HG03139 (cell line): Measurements from ENCODE around the gene PLEKHA7.
"Not testable (repeated sequence)": the region's sequence is repeated elsewhere in the genome, so short reads cannot be mapped to it uniquely, and the experiment has no call there.

Experiments
- ATAC-seq: cut with Tn5 transposase; IDR thresholded peaks from one replicate; pipeline ENCODE4 v1.9.1; 2021; ENCODE audit not compliant: unreplicated experiment

PLEKHA7 gene

DNA sequence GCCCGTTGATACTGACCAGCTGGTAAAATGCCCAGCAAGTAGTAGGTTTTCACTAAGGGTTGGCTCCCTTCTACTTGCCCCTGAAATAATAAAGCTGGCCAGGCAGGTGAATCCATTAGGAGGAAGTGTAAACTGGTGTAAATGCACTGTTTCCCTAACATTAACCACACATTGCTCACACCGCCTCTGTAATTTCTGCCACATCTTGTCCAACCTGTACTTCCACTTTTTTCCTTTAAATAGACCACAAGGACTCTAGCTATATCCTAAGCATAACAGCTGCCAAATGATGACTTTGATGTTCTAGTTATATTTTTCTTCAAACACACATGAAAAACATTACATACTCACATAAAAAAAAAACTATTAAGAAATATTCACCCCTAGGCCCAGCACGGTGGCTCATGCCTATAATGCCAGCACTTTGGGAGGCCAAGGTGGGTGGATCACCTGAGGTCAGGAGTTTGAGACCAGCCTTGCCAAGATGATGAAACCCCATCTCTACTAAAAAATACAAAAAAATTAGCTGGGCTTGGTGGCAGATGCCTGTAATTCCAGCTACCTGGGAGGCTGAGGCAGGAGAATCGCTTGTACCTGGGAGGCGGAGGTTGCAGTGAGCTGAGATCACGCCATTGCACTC lies 95.6 kb downstream of the PLEKHA7 start:
- ATAC-seq, result not testable (repeated sequence)

DNA sequence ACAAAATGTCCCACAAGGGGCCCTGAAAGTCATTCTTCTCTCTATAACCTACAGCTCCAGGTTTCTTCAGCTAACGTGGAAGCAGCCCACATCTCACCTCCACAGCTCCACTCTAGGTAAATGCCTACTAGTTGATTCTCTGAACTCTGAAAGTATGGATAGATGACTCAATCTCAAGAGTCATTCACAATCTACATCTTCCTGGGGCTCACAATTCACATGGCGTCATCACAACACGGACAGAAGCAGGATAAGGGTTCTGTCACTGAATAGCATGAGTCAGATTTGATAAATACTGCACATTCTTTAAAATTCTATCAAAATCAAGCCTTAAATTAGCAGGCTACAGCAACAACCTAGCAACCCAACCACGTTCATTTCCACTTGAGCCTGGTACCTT lies 96.3 kb downstream of the PLEKHA7 start:
- ATAC-seq, result no peak

DNA sequence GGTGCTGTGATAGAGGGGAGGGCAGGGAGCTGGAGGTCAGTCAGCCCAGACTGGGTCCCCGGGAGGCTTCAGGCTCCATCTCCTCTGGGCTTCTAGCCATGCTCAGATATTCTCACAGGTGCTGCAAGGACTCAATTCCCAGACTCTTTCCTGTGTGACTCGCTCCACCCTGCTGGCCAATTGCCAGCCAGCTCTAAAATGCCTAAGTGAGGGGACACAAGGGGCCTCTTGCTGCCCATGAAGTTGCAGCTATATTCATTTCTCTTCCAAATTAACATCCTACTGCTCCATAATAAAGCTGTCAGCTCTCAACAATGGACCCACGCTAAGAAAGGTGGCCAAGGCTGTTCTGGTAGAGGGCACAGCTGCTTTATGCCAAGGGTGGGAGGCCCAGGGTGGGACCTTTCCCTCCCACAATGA lies 101.5 kb downstream of the PLEKHA7 start:
- no peak for ATAC-seq

DNA sequence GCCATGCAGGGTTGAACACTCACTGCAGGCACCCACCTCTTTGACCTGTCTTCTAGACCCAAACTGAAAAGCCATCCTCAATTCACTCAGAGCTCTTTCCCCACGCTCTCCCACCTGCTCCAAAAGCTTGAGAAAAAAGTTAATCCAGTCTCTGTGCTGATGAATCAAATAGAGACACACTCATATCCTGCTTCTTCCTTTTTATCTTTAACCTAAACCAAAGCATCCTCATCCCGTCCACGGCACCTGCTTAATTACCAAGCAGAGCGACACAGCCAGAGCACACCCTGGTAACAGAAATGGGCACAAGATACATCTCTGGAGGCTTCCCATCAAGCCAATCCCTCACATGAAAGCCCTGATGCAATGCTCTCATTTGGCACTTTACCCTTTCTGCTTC lies 102.6 kb downstream of the PLEKHA7 start:
- no peak for ATAC-seq

DNA sequence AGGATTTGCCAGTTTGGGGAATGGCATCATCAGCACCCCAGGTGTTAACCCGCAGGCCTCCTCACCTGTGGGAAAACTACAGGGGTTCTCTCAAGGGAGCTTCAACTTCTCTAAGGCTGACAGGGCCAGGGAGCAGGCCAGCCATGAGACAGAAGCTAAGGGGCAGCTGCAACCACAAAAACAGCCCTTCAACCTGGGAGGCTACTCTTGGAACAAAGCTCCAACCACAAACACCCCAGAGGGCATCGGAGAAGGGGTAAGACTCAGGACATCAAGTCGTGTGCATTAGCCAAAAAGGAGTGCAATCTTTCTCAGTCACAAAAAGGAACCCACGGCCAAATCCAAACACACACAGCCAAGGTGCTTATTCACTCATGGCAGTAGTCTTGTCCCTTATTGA lies 103.0 kb downstream of the PLEKHA7 start:
- no peak for ATAC-seq

DNA sequence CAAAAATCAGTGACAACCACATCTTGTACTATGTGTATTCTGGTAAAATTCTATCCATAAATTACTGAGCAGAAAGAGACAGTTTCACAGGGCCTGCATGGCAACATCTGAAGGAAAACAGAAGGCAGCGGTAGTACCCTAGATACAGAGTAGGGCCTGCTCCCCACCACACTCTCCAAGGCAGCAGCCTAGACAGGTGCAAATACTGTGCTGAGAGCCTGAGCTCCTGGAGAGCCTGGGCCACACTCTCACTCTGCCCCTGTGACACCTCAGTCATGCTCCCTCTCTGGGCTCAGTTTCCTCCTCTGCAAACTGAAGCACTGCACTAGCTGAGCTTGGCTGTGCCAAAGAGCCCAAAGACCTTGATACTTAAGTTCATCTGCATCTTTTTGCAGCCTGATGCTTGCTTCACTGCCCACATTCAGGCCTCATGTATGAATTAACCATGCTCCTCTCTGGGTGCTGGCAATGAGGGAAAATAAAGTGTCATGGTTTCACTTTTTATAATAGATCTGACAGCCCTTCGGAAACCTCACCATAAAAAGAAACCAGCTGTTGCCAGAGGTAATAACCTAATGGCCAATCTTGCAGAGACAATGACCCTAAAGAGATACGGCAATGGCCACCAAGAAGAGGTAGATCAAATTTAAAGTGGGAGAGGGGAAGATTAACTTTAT lies 104.7 kb downstream of the PLEKHA7 start:
- ATAC-seq, result peak; percentile 79

DNA sequence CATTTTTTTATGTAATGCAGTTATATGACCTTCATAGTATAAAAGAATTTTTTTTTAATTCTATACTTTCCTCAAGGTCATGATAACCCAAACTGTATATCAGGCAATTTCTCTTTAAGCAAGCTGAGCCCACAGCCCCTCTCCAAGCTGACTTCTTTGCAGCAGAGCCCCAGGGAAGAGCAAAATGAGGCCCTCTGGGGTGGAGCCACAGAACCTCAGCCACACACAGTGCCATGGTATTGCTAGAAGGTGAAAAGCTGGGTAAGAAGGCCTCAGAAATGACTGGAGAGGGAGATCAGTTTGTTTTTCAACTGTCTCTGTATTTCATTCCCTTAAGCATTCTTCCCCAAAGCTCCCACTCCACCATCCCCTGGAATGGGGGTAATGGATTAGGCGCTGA lies 108.8 kb downstream of the PLEKHA7 start:
- ATAC-seq, result no peak

DNA sequence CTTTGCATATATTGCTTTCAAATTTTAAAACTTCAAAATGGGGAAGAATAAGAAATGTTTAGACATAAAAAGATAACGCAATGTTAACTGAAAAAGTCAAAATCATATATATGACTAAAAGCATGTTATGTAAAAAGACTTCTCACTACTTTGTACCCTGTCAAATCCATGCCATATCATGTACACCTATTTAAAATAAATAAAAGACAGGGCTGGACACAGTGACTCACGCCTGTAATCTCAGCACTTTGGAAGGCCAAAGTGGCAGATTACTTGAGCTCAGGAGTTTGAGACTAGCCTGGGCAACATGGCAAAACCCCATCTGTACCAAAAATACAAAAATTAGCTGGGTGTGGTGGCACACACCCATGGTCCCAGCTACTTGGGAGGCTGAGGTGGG lies 109.5 kb downstream of the PLEKHA7 start:
- not testable (repeated sequence) for ATAC-seq

DNA sequence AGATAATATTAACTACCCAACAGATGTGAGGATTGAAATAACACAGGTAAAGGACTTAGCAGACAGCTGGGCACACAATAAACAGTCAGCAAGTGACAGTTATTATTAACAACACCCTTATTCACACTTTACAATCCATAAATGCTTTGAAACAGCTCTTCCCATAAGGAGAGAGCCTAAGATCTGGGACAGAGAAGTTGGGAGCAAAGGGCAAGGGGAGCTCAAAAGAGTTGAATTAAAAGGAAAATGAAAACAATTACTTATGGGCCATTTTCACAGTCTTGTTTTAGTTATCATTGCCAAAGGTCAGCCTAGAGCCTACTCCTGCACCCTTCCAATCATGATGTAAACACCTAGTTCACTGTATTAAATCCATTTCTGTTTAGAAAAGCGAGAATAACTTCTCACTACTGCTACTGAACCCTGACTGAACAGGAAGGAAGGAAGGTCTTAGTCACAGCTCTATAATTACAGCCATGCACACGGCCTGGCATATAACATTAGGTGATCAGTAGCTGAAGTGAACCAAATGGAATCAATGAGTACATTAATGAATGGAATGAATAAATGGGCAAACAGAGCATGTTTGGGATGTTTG lies 111.3 kb downstream of the PLEKHA7 start:
- ATAC-seq, result peak; percentile 68

DNA sequence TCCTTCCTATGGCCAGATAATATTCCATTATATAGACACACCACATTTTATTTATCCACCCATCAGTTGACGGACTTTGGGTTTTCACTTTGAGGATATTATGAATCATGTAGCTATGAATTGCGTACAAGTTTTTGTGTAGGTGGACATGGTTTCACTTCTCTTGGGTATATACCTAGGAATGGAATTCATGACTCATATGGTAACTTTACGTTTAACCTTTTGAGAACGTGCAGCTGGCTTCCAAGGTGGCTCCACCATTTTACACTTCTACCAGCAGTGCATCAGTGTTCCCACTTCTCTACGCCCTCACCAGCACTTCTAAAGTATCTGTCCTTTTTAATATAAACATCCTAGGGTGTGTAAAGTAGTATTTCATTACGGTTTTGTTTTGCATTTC lies 112.0 kb downstream of the PLEKHA7 start:
- ATAC-seq, result peak; percentile 67

DNA sequence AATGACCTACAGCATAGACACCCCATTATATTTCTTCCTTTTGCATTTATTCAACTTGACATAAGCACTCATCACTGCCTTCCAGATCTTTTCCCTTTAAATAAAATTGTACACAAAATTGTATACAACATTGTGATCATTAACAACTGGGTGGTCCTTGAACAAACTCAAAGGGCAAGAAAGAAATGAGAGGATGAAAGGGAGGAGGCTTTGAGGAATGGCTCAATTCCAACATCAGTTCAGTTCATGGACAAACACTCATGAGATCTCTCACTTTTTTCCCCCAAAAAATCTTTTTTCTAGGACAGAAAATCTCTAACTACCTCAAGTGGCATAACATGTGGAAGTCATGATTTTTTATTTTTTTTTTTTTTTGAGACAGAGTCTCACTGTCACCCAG lies 113.7 kb downstream of the PLEKHA7 start:
- no peak for ATAC-seq

DNA sequence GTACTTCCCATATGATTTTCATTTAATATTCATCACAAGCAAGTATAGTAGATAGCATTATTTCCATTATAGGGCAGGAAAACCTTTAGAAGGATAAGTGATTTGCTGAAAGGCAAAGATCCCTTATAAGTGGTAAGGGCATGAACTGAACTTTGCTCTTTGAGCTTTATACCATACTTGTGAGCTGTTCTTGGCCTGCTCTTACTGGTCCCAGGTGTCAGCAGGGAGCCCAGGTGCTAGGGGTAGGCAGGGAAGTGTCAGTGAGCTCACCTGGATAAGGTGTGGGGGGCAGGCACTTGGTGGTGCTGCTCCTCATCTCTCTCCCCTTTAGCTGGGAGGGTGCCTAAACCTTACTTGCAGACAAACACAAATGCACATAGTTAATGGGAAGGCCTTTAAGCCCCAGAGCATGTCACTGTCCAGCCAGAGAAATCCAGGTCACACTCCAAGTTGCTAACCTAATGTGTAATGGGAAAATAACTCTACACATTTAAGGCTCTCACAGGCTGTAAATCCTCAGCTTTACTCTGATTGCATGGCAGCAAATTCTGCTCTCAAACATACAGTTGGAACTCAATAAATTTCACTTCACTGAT lies 114.4 kb downstream of the PLEKHA7 start:
- ATAC-seq, result no peak

DNA sequence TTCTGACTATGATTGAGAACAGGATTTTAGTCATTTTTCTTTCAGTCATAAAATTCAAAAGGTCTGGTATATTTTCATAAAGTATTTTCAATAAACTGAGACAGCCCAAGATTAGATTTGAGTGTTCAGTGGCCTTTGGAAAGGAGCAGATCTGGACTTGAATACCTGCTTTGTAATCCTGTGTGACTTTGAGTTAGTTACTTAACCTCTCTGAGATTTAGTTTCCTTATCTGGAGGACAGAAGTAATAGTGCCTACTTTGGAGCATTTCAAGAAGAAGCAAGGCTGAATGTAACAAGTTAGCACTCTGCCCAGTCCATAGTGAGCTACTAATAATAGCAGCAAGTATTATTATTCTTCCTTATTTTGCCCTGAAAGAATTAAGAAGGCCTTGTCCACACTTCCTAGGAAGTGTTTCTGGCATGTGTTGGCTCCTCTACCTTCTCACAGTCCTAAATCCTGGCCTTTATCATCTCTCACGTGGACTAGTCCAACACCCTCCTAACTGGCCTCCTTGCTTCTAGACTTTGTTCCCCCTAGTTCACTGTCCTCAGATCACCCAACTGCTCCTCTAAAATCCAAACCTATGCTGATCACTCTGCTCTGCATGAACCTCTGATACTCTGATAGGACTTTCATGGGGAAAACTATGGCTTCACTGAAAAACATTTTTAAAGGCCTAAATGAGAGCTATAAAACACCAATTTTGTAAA lies 115.8 kb downstream of the PLEKHA7 start:
- ATAC-seq, result no peak

DNA sequence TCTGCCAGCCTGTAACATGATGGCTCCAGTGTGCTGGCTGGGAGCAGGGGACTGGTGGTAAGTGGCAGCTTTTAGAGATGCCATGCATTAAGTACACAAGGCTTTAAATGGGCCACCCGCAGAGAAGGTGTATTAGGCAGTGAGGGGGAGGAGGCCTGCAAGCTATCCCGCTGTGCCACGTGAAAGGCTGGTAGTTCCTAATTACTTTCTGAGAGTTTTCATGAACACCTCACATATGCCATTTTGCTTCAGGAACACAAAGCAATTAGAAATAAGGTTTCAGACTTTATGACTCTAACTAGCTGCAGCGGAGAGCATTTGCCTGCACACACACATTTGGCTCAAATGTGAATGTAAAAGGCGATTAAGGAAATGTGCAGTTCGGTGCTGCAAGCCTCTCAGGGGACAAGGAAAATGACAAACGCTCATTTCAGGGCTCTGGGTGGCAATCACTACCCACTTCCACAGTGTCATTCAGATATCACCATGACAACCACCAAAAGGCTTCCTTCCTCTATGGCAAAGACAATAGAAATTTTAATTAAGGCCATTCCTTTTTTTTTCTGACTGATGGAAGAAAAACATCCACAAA lies 116.6 kb downstream of the PLEKHA7 start:
- no peak for ATAC-seq

DNA sequence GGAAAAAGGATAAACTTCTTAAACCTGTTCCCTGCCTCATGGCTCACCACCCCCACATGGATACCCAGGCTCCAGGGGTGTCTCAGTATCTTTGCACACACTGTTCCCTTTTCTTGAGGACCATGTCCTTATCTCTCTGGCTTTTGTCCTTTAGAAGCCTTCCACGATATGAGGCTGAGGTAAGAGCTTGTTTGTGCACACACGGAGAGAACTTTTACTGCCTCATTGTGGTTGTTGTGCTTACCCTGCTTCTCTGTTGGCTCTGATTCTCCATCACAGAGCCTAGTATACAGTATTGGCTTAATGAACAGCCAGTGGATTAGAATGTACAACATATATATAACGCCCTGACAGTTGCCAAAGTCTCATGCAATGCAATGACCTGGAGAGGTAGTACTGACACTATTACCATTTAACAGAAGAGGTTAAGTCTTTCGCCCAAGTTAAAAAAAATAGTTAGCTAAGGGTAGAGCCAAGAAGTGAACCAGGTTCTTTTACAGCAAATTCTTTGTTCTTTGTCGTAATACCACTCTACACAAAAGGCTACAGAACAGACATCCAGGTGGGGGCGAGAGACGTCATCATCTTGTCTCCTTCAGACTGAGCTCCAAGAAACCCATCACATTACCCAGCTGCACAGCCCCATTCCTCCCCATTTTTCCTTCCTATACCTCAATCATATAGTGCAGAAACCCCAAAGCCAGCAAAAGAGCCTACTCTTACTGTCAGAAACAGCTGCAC lies 117.3 kb downstream of the PLEKHA7 start:
- ATAC-seq, result no peak

DNA sequence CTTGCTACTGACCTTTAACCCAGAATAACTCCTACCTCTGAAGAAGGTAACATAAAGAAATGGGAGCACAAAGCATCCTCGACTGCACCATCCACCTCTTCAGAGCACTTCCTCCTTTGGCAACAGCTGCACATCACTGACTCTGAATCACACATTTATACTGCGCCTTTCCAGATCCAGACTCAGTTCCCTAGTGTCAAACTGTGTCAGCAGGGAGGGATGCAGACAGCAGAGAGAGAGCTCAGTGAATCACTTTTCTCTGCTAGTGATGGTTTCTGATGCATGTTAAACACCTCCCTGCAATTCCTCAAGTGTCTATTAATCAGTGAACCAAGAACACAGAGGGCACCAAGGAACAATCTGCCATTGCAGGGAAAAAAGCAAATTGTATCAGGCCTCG lies 118.9 kb downstream of the PLEKHA7 start:
- no peak for ATAC-seq

DNA sequence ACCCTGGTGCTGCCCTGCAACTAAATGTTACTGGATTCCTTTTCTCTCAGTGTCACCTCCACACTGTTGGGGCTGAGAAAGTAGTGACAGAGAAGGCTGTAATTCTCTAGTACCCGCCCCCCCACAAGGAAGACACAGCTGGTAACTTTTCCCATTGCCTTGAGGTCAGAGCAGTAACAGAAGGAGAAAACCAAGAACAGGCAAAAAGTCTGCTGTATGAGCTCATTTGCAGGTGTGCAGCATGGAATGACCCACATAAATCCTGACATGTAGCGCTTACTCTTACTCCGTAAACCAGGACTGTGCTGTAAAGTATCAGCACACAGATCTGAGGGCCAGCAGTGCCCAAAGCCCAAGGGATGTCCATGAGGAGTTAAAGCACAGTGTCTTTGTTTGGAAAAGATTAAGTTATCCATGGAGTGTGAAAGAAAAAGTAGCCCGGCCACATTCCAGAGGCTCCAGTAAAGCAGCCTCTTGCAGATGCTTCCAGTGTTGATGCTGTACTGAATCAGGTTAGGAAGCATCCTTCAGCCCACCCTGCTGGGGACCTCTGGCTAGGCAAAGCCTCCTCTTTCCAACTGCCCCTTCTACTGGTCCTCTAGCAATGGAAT lies 120.7 kb downstream of the PLEKHA7 start:
- no peak for ATAC-seq

DNA sequence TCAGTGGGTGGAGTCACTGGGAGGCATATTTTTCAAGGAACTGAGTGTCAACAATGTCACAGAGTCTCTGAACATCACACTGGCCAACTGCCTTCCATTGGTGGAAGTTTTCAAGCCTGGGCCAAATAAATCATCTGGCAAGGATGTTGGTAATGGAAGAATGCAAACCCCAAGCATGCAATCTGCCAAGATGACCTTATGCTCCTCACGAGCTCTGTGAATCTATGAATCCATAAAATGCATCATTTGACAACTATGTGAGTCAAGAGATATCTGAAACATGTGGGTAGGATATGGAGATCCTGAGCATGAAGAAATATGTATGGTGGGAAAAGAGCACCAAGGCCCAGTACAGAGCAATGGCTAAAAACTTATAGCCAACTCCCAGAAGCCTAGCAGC lies 122.2 kb downstream of the PLEKHA7 start:
- no peak for ATAC-seq

DNA sequence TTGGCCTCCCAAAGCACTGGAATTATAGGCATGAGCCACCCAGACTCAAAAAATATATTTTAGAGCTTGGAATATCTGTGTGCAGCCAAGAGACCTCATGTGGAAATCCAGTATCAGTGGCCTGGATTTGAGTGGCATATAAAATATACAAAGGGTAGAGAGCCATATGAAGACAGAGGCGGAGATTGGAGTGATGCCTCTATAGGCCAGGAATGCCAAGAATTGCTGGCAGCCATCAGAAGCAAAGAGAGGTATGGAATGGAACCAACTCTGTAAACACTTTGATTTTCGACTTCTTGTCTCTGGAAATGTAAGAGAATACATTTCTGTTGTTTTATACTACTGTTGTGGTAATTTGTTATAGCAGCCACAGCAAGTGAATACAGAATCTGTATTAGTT lies 123.0 kb downstream of the PLEKHA7 start:
- no peak for ATAC-seq

DNA sequence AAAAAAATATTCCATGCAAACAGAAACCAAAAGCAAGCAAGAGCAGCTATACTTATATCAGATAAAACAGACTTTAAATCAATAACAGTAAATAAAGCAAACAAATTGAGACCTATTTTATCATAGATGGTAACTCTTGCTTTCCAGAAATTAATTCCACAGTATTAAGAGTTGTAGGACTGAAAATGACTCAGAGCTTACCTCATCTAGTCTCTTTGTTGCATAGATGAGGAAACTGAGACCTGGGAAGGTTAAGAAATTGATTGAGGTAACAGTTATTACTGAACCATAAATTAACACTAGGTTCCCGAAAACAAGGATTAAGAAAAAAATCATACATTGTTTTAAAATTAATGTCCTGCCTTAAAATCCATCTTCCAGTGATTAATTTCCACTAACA lies 123.8 kb downstream of the PLEKHA7 start:
- no peak for ATAC-seq
